GM23248 (cell line): ENCODE measurements around the gene ATP6V1G3.

Source experiments
- EZH2 ChIP-seq: fragments of 200-600 bp; sonication (generic); IDR thresholded peaks from 2 replicates; pipeline ENCODE4 v1.6.1; 2018; ENCODE audit warnings: antibody characterized with exemption, mild to moderate bottlenecking; ENCODE audit not compliant: insufficient read depth, poor library complexity, severe bottlenecking
- EZH2phosphoT487 ChIP-seq: fragments of 200-600 bp; sonication (generic); IDR thresholded peaks from 2 replicates; pipeline ENCODE4 v1.6.1; 2018; ENCODE audit warnings: antibody characterized with exemption, moderate library complexity, mild to moderate bottlenecking, low read depth; ENCODE audit not compliant: insufficient read depth

GRCh38 chr1:198556971-198557370, 16.5 kb upstream of the ATP6V1G3 start:
- TF ChIP-seq EZH2 (no peak), EZH2phosphoT487 (no peak)
